GM18511 (cell line): Measurements from ENCODE around the gene TULP3.

Source experiments
- ATAC-seq: cut with Tn5 transposase; IDR thresholded peaks from one replicate; pipeline ENCODE4 v1.9.1; 2021; ENCODE audit warnings: mild to moderate bottlenecking, moderate library complexity; ENCODE audit not compliant: unreplicated experiment

The TULP3 gene

DNA sequence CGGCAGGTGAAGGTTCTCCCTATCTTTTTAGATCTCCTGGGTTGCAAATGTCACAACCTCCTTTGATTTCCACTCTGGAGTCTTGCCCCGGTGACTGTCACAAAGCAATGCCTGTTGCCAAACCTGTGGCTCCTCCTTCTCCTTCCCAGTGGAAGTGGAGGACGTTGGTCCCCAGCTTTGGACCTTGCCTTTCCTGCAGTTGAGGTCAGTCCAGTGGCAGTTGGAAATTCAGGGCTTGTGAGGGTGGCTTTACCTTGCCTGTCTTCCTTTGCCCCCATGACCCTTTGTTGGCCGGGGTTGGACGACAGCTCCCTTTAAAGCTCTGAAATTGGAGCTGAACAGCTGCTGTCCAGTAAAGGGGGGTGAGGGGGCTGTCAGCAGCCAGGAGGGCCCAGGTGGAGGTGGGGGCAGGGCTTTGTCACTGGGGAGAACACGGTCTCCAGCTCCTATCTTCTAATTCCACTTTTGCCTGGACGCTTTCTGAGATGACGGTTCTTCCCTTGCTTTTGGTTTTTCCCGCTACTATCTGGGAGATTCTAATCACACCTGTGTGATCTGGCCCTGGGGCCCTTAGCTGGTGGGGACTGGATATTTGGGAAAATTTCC lies 72.6 kb downstream of the TULP3 start:
- ATAC-seq, result no peak

DNA sequence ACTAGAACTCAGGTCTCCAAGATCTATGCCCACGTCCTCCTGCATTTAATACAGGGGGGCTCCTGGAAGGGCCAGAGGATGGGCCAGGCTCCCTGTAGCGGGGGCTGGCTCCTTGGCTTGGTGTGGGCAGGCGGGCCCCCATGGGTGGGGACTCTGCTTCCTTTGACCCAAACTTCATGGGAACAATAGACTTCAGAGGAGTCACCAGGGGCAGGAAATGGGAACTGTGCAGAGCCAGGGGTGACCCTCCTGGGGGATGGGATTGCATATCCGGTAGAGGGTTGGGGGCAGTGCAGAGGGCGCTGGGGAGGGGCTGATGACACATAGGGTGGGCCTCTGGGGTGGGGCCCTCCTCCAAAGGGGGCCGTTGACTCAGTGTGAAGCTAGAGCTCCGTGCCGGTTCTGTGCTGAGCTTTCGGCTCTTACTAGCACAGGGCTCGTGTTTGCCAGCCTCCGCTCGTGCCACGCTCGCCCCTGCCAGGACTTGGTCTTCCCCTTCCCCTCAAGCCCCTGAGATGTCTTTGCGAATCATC lies 73.1 kb downstream of the TULP3 start:
- ATAC-seq, result no peak

DNA sequence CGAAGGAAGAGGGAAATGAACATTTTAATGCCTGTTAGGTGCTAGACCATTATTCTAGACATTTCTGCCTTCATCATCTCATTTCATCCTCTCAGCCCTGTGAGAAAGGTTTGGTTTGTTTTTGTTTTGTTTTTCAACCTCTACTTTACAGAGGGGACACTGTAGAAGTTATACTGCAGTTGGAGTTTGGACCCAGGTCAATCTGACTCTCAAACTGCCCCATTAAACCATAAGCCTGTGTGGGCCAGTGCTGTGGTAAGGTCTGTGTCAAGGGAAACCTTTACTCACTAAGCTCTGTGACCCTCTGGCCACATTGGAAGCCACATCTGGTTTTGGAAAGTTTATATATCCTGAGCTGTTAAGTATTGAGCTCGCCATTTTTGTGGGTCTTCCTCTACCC lies 77.0 kb downstream of the TULP3 start:
- no peak for ATAC-seq

DNA sequence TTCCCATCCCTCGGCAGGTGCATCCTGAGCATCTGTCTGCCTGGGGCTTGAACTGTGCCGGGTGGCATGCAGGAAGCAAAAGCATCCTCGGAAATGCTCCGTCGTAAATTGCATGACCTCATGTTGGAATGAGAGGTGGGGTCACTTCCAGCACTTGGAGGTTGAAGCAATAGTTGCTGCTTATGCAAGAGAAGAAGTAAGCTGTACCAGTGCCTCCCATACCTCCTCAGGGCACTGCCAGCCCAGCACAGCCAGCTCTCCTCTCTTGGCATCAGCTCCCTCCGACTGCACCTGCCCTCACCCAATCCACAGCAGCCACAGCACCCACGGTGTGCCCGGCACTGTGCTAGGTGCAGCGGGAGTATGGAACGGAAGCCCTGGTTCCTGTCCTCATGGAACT lies 80.1 kb downstream of the TULP3 start:
- ATAC-seq, result no peak

DNA sequence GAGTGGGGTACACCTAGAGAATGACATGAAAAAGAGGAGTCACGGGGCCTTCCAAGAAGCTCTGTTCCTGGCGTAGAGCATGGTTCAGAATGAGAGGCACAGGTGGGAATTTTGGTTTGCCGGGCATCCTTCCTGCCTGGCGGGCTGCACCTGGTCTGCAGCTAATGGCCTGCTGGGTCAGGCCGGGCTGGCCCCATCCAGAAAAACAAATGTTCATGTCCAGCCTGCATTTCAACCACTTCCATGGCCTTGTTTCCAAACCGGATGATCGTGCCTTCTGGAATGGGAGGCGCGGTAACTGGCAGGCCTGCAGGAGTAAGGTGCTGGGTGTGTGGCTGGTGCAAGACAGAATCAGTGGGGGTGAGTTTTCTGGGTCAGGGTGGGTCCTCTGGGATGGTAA lies 82.9 kb downstream of the TULP3 start:
- ATAC-seq, result no peak

DNA sequence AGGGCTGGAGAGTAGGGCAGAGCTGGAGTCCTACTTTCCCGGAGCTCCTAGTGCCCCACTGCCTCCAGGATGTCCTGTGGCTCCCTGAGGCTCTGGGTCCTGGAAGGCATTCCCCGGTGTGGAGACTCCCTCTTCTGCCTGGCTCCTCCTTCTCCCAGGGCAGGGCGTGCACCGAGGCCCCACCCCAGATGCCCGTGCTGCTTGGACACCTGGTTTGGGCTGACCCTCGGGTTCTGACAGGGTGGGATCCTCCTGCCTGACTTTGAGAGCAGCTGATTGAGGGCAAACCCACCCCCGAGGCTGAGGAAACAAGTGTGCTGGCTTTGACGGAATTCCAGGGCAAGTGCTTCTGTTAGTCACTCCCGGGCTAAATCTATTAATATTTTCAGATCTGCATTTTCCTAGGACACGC lies 83.9 kb downstream of the TULP3 start:
- no peak for ATAC-seq

DNA sequence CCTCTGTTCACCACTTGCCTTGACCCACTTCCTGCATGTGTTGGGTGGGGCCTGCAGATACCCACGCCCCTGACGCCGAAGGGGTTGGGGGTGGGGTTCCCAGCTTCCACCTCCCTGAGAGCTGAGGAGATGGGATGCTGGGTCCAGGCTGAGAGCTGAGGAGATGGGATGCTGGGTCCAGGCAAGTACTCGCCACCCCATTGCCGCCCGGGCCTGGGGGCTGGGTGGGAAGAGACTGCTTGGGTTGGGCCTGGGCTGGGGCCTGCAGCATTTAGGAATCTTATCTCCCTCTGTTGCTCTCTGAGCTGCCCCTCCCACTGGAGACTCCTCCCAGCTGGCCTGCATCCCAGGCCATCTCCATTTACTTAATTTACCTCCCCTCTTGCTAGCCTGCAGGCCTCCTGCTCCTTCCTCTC lies 85.9 kb downstream of the TULP3 start:
- ATAC-seq, result no peak

DNA sequence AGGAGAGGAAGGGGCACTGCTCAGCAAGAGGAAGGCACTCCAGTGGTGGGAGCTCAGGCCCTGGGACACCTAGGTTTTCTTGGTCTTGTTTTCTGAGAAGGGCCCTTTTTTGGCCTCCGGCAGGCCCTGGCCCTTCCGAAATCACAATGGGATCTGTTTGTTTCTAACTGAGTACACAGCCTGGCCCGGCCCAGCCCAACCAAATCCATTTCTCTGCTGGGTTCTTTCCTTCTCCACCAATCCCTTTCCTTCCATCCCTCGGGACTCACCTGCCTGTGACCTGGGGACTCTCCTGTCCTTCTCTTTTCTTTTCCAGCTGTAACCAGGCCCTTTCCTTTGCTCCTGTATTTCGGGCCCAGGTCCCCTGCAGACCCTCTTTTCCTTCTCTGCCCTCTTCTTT lies 87.1 kb downstream of the TULP3 start:
- no peak for ATAC-seq

DNA sequence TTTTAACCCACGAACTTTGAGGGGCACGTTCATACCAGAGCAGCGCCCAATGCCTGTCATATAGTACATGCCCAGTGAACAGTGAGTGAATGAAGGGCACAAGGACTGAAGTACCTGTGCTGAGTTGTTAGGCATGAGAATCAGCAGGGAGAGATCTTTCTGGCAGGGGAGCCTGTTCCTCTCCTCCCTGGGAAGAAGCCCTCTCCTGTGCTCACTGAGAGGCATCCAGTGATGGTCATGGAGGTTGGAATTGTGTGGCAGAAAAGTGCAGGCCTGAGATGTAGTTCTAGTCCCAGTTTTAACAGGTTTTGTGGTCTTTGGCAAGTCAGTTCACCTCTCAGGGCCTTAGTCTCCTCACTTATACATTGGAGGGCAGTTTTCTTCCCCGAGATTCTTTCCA lies 89.1 kb downstream of the TULP3 start:
- no peak for ATAC-seq

DNA sequence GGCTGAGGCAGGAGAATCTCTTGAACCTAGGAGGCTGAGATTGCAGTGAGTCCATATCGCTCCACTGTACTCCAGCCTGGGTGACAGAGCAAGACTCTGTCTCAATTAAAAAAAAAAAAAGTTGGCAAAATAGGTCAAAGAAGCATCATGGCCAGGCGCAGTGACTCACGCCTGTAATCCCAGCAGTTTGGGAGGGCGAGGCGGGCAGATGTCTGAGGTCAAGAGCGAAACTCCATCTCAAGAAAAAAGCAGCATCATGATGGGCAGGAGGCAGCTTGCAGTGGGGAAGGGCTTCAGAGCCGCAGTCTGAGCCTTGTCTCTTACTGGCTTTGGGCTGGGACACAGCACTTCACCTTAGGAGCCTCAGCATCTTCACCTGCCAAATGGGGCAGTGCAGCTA lies 89.9 kb downstream of the TULP3 start:
- no peak for ATAC-seq

DNA sequence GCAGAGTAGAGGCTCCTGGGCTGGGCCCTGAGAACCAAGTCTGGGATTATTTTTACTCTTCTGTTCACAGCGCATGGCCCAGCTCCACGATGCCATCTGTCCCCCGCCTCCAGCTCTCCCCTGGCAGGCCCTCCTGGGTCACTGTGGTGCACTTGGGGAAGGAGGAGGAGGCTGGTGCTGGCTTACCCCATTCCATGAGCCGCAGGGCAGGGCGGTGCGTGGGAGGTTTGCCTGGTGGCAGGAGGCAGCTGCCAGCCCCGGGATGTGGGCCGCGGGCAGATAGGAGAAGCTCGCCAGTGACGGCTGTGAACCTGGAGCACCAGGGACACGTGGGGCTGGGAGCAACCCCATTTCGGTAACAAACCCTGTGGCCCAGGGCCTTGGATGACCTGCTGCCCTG lies 91.7 kb downstream of the TULP3 start:
- ATAC-seq, result no peak

DNA sequence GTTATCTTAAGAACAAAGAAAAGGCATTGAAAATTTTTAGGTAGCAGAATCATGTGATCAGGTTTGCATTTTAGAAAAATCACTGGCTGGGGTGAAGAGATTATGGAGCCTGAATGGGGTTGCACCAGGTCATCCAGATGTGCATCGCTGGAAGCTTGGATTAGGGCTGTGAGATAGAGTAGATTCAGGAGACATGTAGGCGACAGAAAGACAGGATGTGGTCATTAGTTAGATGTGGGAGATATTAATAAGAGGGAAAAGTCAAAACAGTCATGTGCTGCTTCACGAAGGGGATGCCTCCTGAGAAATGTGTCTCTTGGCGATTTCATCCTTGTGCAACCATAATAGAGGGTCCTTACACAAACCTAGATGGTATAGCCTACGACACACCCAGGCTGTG lies 93.6 kb downstream of the TULP3 start:
- no peak for ATAC-seq

DNA sequence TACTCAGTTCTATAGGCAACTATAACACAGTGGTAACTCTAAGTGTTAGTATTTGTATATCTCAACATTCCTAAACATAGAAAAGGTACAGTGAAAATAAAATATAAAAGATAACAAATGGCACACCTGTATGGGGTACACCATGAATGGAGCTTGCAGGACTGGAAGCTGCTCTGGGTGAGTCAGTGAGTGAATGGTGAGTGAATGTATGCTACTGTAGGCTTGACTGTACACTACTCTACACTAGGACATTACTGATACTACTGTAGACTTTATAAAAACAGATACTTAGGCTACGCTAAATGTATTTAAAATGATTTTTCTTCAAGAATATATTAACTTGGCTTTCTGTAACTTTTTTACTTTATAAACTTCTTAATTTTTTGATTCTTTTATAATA lies 94.0 kb downstream of the TULP3 start:
- no peak for ATAC-seq

DNA sequence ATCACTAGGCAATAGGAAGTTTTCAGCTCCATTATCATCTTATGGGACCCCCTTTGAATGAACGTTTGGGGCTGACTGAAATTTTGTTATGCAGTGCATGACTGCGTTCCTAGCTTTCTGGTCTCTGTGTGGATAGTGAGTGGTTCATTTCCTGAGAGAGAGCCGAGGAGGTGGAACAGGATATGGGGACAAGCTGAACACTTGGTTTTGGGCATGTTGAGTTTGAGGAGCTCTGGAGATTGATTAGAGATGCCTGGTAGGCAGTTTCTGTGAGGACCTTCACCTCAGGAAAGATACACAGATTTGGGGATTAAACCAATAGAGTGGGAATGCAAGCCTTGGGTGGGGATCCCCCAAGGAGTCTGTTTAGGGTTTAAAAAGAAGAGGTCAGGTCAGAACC lies 96.2 kb downstream of the TULP3 start:
- ATAC-seq, result no peak

DNA sequence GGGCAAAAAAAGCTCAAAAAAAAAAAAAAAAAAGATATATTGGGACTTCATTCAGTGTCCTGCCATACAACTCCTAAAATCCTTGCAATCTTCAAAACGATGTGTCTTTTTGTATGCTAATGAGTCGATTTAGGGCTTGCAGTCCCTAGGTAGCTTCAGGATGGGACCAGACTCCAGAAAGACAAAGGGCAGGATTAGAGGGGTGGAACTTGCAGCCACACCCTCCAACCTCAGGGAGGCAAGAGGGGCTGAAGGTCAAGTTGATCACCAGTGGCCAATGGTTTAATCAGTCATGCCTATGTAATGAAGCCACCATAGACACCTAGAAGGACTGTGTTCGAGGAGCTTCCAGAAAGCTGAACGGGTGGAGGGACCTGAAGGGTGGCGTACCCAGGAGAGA lies 97.8 kb downstream of the TULP3 start:
- no peak for ATAC-seq
